SKM-1 treated with dmso at 0.1 percent for 144 hours (cell line): ENCODE data around the gene NUDCD3.

Experiments
- DNase-seq: peaks from one replicate; lab custom pipeline; 2025; ENCODE audit not compliant: unreplicated experiment; lab: John Stamatoyannopoulos, UW

Gene NUDCD3

GRCh38 chr7:44402401-44403060 is 87.9 kb downstream of the NUDCD3 start:
- DNase-seq, result no peak

GRCh38 chr7:44401692-44402091 is 88.8 kb downstream of the NUDCD3 start:
- no peak for DNase-seq

GRCh38 chr7:44400033-44400511 is 90.4 kb downstream of the NUDCD3 start:
- no peak for DNase-seq

- DNase-seq, result no peak
These were observed 91.4 kb downstream of the NUDCD3 start for GRCh38 chr7:44398953-44399574.

GRCh38 chr7:44398511-44398911 is 91.9 kb downstream of the NUDCD3 start:
- no peak for DNase-seq

- DNase-seq, result no peak
These were observed 93.4 kb downstream of the NUDCD3 start for GRCh38 chr7:44396931-44397545.

GRCh38 chr7:44396496-44396895 is 94.0 kb downstream of the NUDCD3 start:
- no peak for DNase-seq

GRCh38 chr7:44395067-44395466 is 95.4 kb downstream of the NUDCD3 start:
- DNase-seq, result no peak

- no peak for DNase-seq
These were observed 95.8 kb downstream of the NUDCD3 start for GRCh38 chr7:44394636-44395035.

GRCh38 chr7:44394112-44394447 is 96.4 kb downstream of the NUDCD3 start:
- no peak for DNase-seq

GRCh38 chr7:44393238-44394111 is 97.0 kb downstream of the NUDCD3 start:
- DNase-seq, result no peak

GRCh38 chr7:44392618-44393010 is 97.8 kb downstream of the NUDCD3 start:
- no peak for DNase-seq

- no peak for DNase-seq
These were observed 98.5 kb downstream of the NUDCD3 start for GRCh38 chr7:44391746-44392617.

GRCh38 chr7:44391171-44391570 is 99.3 kb downstream of the NUDCD3 start:
- DNase-seq, result no peak

- DNase-seq, result no peak
These were observed 99.8 kb downstream of the NUDCD3 start for GRCh38 chr7:44390701-44391100.

GRCh38 chr7:44388089-44388970 is 102.1 kb downstream of the NUDCD3 start:
- DNase-seq, result no peak

GRCh38 chr7:44387389-44387788 is 103.1 kb downstream of the NUDCD3 start:
- no peak for DNase-seq

GRCh38 chr7:44386139-44386913 is 104.1 kb downstream of the NUDCD3 start:
- no peak for DNase-seq
